Gastrocnemius medialis (tissue), 4 donors: ENCODE data around the gene IBTK. TPM values are rescaled to one million over a fixed set of nuclear protein-coding genes. Genes with fewer than 3 reads are reported as not detected.
"Not testable (repeated sequence)": the region's sequence is repeated elsewhere in the genome, so short reads cannot be mapped to it uniquely, and the experiment has no call there.

Experiments used
- ATAC-seq, 2 donors: fragments of 150-250 bp; one replicate each; pipeline ENCODE4 v1.9.1; 2016
- DNase-seq, 2 donors: peaks; one replicate each; pipeline ENCODE4 v3.0.0-alpha.2; 2019
- H3K27ac ChIP-seq, 4 donors: fragments of 200-600 bp; sonication (generic); 1 replicate in 1 of 4; 2 replicates in 3 of 4; pipeline ENCODE4 v1.5.1; 2016 to 2018; ENCODE audit warnings: mild to moderate bottlenecking in 2 of 4, moderate library complexity in 1 of 4
- H3K27me3 ChIP-seq, 3 donors: fragments of 200-600 bp; sonication (generic) in 2 of 3; 1 replicate in 1 of 3; 2 replicates in 2 of 3; pipeline versions ENCODE4 v1.5.1 to v1.6.0; 2016 to 2019; ENCODE audit warnings: mild to moderate bottlenecking in 1 of 3, moderate library complexity in 1 of 3
- H3K36me3 ChIP-seq, 2 donors: fragments of 200-600 bp; sonication (generic) in 1 of 2; one replicate each; pipeline ENCODE4 v1.5.1; 2017 to 2018
- H3K4me1 ChIP-seq, 2 donors: fragments of 200-600 bp; sonication (generic) in 1 of 2; one replicate each; pipeline ENCODE4 v1.5.1; 2016 to 2017; ENCODE audit warnings: mild to moderate bottlenecking in 2 of 2
- H3K4me3 ChIP-seq, 4 donors: fragments of 200-600 bp; sonication (generic) in 3 of 4; 1 replicate in 1 of 4; 2 replicates in 3 of 4; pipeline ENCODE4 v1.5.1; 2016 to 2019; ENCODE audit warnings: mild to moderate bottlenecking in 2 of 4
- H3K9me3 ChIP-seq, 3 donors: fragments of 200-600 bp; sonication (generic) in 2 of 3; 1 replicate in 1 of 3; 2 replicates in 2 of 3; pipeline ENCODE4 v1.5.1; 2016 to 2019
- CTCF ChIP-seq, 5 experiments: fragments of 450-650 bp in 3 of 5; fragments of 200-600 bp in 2 of 5; sonication (generic) in 2 of 5; IDR thresholded peaks in 4 of 5; conservative IDR thresholded peaks in 1 of 5; 1 replicate in 4 of 5; 2 replicates in 1 of 5; pipeline ENCODE4 v1.5.1; 2016 to 2019; ENCODE audit warnings: antibody characterized with exemption in 5 of 5, mild to moderate bottlenecking in 3 of 5, moderate library complexity in 3 of 5
- POLR2A ChIP-seq, 2 donors: fragments of 450-650 bp; IDR thresholded peaks; one replicate each; pipeline ENCODE4 v1.6.1; 2017; ENCODE audit warnings: antibody characterized with exemption in 2 of 2, mild to moderate bottlenecking in 2 of 2, moderate library complexity in 2 of 2
- in situ Hi-C, 4 donors: fragments of 200-750 bp; cut with MboI; loops; one replicate each; pipeline versions ENCODE4 v1.15.0 to v1.8.0; 2017; ENCODE audit warnings: low sequenced_read_pairs in 4 of 4
- intact Hi-C: fragments of 100-400 bp; cut with DNase I; formaldehyde crosslinking; loops from one replicate; pipeline ENCODE4 v1.15.1; 2023; ENCODE audit warnings: low total_unique reads
- total RNA-seq, 4 donors: library from RNA; depleted of rRNA; stranded (reverse); fragments of >200 nt; gene quantifications; one replicate each; pipeline versions ENCODE4 v1.1.0 to v1.2.3, GENCODE V29; 2016

Gene IBTK
- total RNA-seq = 10 to 100 TPM; 26.2 to 31.7 (median 29.5) TPM

- ATAC-seq (peak; percentile 92 to 95), DNase-seq (peak; percentile 94 to 97)
- in situ Hi-C loops (loop anchor here in 2 of 4 donors (10.0 to 25.0 kb wide), 2 partner anchors 807 to 940 kb away; partner anchors contain the start of genes PGM3 (in 1 of the 2) and RWDD2A (in 1 of the 2)), intact Hi-C loops (loop anchor here (5.0 to 10.0 kb wide), 2 partner anchors 495 to 947 kb away; partner anchors contain the start of genes PGM3, RWDD2A and TENT5A)
- H3K4me1 ChIP-seq = peaks cover 31 to 44% of the 10 kb centered on the region in 2 donors
- H3K27ac ChIP-seq = peak within 1 kb of the TSS; percentile 89 to 98 (median 92)
- H3K4me3 ChIP-seq = peak within 1 kb of the TSS; percentile 79 to 98 (median 86)
- H3K9me3 ChIP-seq = no peaks in the 10 kb centered on the region
- H3K27me3 ChIP-seq = no peaks in the 10 kb centered on the region
- TF ChIP-seq POLR2A (IDR thresholded peaks at IDR 0.05) (peak; percentile 71 to 76), CTCF (IDR thresholded peaks at IDR 0.05 in 4 of 5, conservative IDR thresholded peaks at IDR 0.05 in 1 of 5) (no peak)
- no peaks in the 10 kb centered on the region for H3K36me3 ChIP-seq
Observed at GRCh38 chr6:82247505-82248272, at the start of gene IBTK. Gene IBTK (minus strand): TSS chr6:82247744. CDS start chr6:82240486, 7,258 bp downstream.

- H3K27me3 ChIP-seq = no peaks in the 10 kb centered on the region
- H3K9me3 ChIP-seq = no peaks in the 10 kb centered on the region
- H3K36me3 ChIP-seq = no peaks in the 10 kb centered on the region
- TF ChIP-seq CTCF (IDR thresholded peaks at IDR 0.05 in 4 of 5, conservative IDR thresholded peaks at IDR 0.05 in 1 of 5) = no peak
- TF ChIP-seq POLR2A (IDR thresholded peaks at IDR 0.05) = no peak
- in situ Hi-C loops = no loop called here
- H3K27ac ChIP-seq = no peak overlapping the region
- H3K4me1 ChIP-seq = no peaks in the 10 kb centered on the region
- intact Hi-C loops = no loop called here
- no peak for ATAC-seq
- no peak for DNase-seq
- no peak overlapping the region for H3K4me3 ChIP-seq
Observed at GRCh38 chr6:82283771-82284410, 36.3 kb upstream of the IBTK start.

- DNase-seq, in situ Hi-C loops: not testable (repeated sequence)
Observed at GRCh38 chr6:82281550-82281949, 34.0 kb upstream of the IBTK start.

GRCh38 chr6:82277686-82278085 lies 30.1 kb upstream of the IBTK start:
- TF ChIP-seq POLR2A (IDR thresholded peaks at IDR 0.05) (no peak), CTCF (IDR thresholded peaks at IDR 0.05 in 4 of 5, conservative IDR thresholded peaks at IDR 0.05 in 1 of 5) (no peak)
- in situ Hi-C loops (loop anchor here in 3 of 4 donors (5.0 to 10.0 kb wide), 2 partner anchors 777 to 780 kb away; no protein-coding TSS in a partner anchor), intact Hi-C loops (no loop called here)
- no peak overlapping the region for H3K27ac ChIP-seq
- no peak for DNase-seq
- no peaks in the 10 kb centered on the region for H3K27me3 ChIP-seq
- H3K36me3 ChIP-seq = no peaks in the 10 kb centered on the region
- ATAC-seq = no peak
- no peaks in the 10 kb centered on the region for H3K9me3 ChIP-seq
- no peak overlapping the region for H3K4me3 ChIP-seq
- no peaks in the 10 kb centered on the region for H3K4me1 ChIP-seq

More at GRCh38 chr6:82281550-82281949, 34.0 kb upstream of the IBTK start:
- intact Hi-C loops, H3K27ac ChIP-seq, H3K27me3 ChIP-seq, H3K9me3 ChIP-seq, H3K4me3 ChIP-seq, ATAC-seq, H3K4me1 ChIP-seq, H3K36me3 ChIP-seq: not testable (repeated sequence)

GRCh38 chr6:82275686-82276085 lies 28.1 kb upstream of the IBTK start:
- Histone ChIP-seq H3K36me3 (no peaks in the 10 kb centered on the region), H3K27me3 (no peaks in the 10 kb centered on the region), H3K27ac (no peak overlapping the region), H3K9me3 (no peaks in the 10 kb centered on the region), H3K4me1 (no peaks in the 10 kb centered on the region), H3K4me3 (no peak overlapping the region)
- in situ Hi-C loops = loop anchor here in 3 of 4 donors (5.0 to 10.0 kb wide), 2 partner anchors 779 to 782 kb away; no protein-coding TSS in a partner anchor
- TF ChIP-seq CTCF (IDR thresholded peaks at IDR 0.05 in 4 of 5, conservative IDR thresholded peaks at IDR 0.05 in 1 of 5) = no peak
- TF ChIP-seq POLR2A (IDR thresholded peaks at IDR 0.05) = no peak
- no peak for ATAC-seq
- no peak for DNase-seq
- intact Hi-C loops = no loop called here
